K562 (cell line): Measurements from ENCODE around the gene MRPL48. TPM values are rescaled to one million over a fixed set of nuclear protein-coding genes. Genes with fewer than 3 reads are reported as not detected.

ENCODE experiments used
- ATAC-seq: fragments of 200-7000 bp; cut with Tn5 transposase; 3 replicates; pipeline ENCODE4 v1.9.1; 2020; ENCODE audit warnings: moderate library complexity
- BruUV-seq: library from RNA; stranded (reverse); fragments of 400-500 nt; replicated peaks from 2 replicates; lab custom pipeline; 2021; lab: Mats Ljungman, UMichigan
- CTCF ChIA-PET: fragments of 300-600 bp; formaldehyde crosslinking; extraction: SDS; loops from one replicate; lab custom pipeline; 2021; ENCODE audit warnings: low intra/inter-chr PET ratio; lab: Yijun Ruan, JAX
- POLR2A ChIA-PET: fragments of 300-600, 350-650 bp; sonication (Branson Sonifier 250); formaldehyde crosslinking; extraction: SDS; loops from one replicate; lab custom pipeline; 2021; ENCODE audit warnings: antibody characterized with exemption, inconsistent platforms; lab: Yijun Ruan, JAX
- DNase-seq, 4 experiments: peaks; one replicate each; pipeline versions ENCODE4 v3.0.0 to v3.0.0-alpha.2; 2011 to 2018; ENCODE audit warnings: low spot score in 3 of 4, mixed read lengths in 3 of 4; ENCODE audit errors: extremely low read depth in 1 of 4
- FAIRE-seq: peaks from 2 replicates; lab custom pipeline; 2011; peaks lifted over from hg19 to GRCh38; lab: Jason Lieb, UNC
- H2AFZ ChIP-seq: 2 replicates; pipeline ENCODE4 v1.6.0; 2011; ENCODE audit warnings: low read depth, low read length, control low read depth, inconsistent platforms
- H3K27ac ChIP-seq: fragments of 200-600 bp; 3 replicates; pipeline ENCODE4 v1.8.0; 2011; ENCODE audit warnings: low read depth, mild to moderate bottlenecking, control low read depth, inconsistent platforms, low read length, moderate library complexity, mixed read lengths; ENCODE audit errors: extremely low read depth
- H3K27me3 ChIP-seq, 2 experiments: fragments of 300-600 bp in 1 of 2; 2 replicates in 1 of 2; 3 replicates in 1 of 2; pipeline versions ENCODE4 v1.6.0 to v1.8.0; 2011; ENCODE audit warnings: inconsistent platforms in 2 of 2, low read length in 2 of 2, mild to moderate bottlenecking in 1 of 2, mixed read lengths in 1 of 2, moderate library complexity in 1 of 2; ENCODE audit not compliant: control insufficient read depth in 2 of 2, insufficient read depth in 2 of 2
- H3K36me3 ChIP-seq: fragments of 300-600 bp; 3 replicates; pipeline ENCODE4 v1.8.0; 2011; ENCODE audit warnings: mild to moderate bottlenecking, low read length, inconsistent platforms; ENCODE audit not compliant: control insufficient read depth, insufficient read depth
- H3K4me1 ChIP-seq, 2 experiments: fragments of 200-600 bp in 1 of 2; replicated peaks in 1 of 2; 2 replicates in 1 of 2; 3 replicates in 1 of 2; pipeline versions ENCODE4 v1.5.1 to v1.8.0; 2011; ENCODE audit warnings: inconsistent platforms in 2 of 2, low read length in 2 of 2, mild to moderate bottlenecking in 1 of 2, mixed read lengths in 1 of 2, moderate library complexity in 1 of 2; ENCODE audit not compliant: control insufficient read depth in 2 of 2, insufficient read depth in 2 of 2
- H3K4me2 ChIP-seq: 2 replicates; pipeline ENCODE4 v1.6.1; 2011; ENCODE audit warnings: low read length, control low read depth, inconsistent platforms, mixed read lengths; ENCODE audit not compliant: insufficient read depth
- H3K4me3 ChIP-seq: fragments of 200-600 bp; sonication (generic), shearing (Covaris generic); 2 replicates; pipeline ENCODE4 v1.5.1; 2016; ENCODE audit warnings: control low read depth, inconsistent platforms
- H3K79me2 ChIP-seq: fragments of 200-600 bp; 3 replicates; pipeline ENCODE4 v1.8.0; 2011; ENCODE audit warnings: low read length, inconsistent platforms; ENCODE audit not compliant: control insufficient read depth, insufficient read depth
- H3K9ac ChIP-seq, 2 experiments: 2 replicates each; pipeline versions ENCODE4 v1.6.0 to v1.6.1; 2011; ENCODE audit warnings: low read depth in 2 of 2, low read length in 2 of 2, control low read depth in 1 of 2, inconsistent platforms in 1 of 2, mild to moderate bottlenecking in 1 of 2, mixed read lengths in 1 of 2; ENCODE audit not compliant: insufficient read depth in 1 of 2
- H3K9me1 ChIP-seq: one replicate; pipeline ENCODE4 v1.6.0; 2011; ENCODE audit warnings: inconsistent platforms, mild to moderate bottlenecking, low read length, moderate library complexity; ENCODE audit not compliant: control insufficient read depth, insufficient read depth
- H3K9me3 ChIP-seq: replicated peaks from 2 replicates; pipeline ENCODE4 v1.5.1; 2011; ENCODE audit warnings: low read depth, low read length, inconsistent platforms; ENCODE audit not compliant: control insufficient read depth, insufficient read depth
- H4K20me1 ChIP-seq: replicated peaks from 2 replicates; pipeline ENCODE4 v1.6.1; 2011; ENCODE audit warnings: low read length, inconsistent platforms, mixed read lengths; ENCODE audit not compliant: control insufficient read depth, insufficient read depth
- BCOR ChIP-seq: fragments of 450-650 bp; IDR thresholded peaks from 2 replicates; pipeline ENCODE4 v1.6.1; 2016
- EP300 ChIP-seq: IDR thresholded peaks from 2 replicates; pipeline ENCODE4 v1.6.1; 2012; ENCODE audit warnings: low read length, improper control_type of control experiment
- EP400 ChIP-seq: fragments of 450-650 bp; IDR thresholded peaks from 2 replicates; pipeline ENCODE4 v1.6.1; 2017; ENCODE audit warnings: antibody characterized with exemption, mild to moderate bottlenecking, moderate library complexity
- MTF1 ChIP-seq: fragments of 250-450 bp; sonication (Bioruptor Pico); IDR thresholded peaks from 2 replicates; pipeline ENCODE4 v1.9.0; 2021; ENCODE audit warnings: moderate library complexity, mild to moderate bottlenecking, inconsistent platforms, borderline replicate concordance
- NCOA1 ChIP-seq: fragments of 450-650 bp; IDR thresholded peaks from 2 replicates; pipeline ENCODE4 v1.6.1; 2016; ENCODE audit warnings: low read depth
- POU5F1 ChIP-seq: fragments of 150-350 bp; IDR thresholded peaks from 2 replicates; pipeline ENCODE4 v1.6.1; 2014; ENCODE audit warnings: borderline replicate concordance, low read length, low read depth, mild to moderate bottlenecking; ENCODE audit not compliant: partially characterized antibody
- SIRT6 ChIP-seq: IDR thresholded peaks from one replicate; pipeline ENCODE4 v1.6.1; 2012; ENCODE audit warnings: low read depth, mild to moderate bottlenecking, control low read depth, inconsistent platforms, low read length, moderate library complexity
- TCF15 ChIP-seq: fragments of 250-450 bp; sonication (Bioruptor Pico); IDR thresholded peaks from 2 replicates; pipeline ENCODE4 v1.8.0; 2022; ENCODE audit warnings: moderate library complexity, mild to moderate bottlenecking, inconsistent platforms
- ZNF146 ChIP-seq: IDR thresholded peaks from one replicate; pipeline ENCODE4 v1.6.1; 2018; ENCODE audit warnings: missing compliant biosample characterization; ENCODE audit not compliant: unreplicated experiment
- ZNF197 ChIP-seq: fragments of 200-800 bp; sonication (Bioruptor generic); IDR thresholded peaks from 2 replicates; pipeline ENCODE4 v1.6.1; 2016; ENCODE audit warnings: low read depth, missing genetic modification characterization, missing compliant biosample characterization
- ZNF395 ChIP-seq: fragments of 200-800 bp; sonication (Bioruptor generic); IDR thresholded peaks from 2 replicates; pipeline ENCODE4 v1.6.1; 2017; ENCODE audit warnings: missing genetic modification characterization, missing compliant biosample characterization
- WGBS: fragments of 100-300 bp; shearing (Covaris generic); methylation state at CpG from one replicate; pipeline ENCODE4 v1.1.6; 2016; ENCODE audit warnings: low coverage, mixed read lengths; ENCODE audit not compliant: insufficient coverage; ENCODE audit errors: missing lambda C conversion rate; 5-methylcytosine and 5-hydroxymethylcytosine counted together
- in situ Hi-C: fragments of 300-500 bp; cut with MboI; formaldehyde crosslinking; loops from 4 replicates; pipeline ENCODE4 v1.15.0; 2018; ENCODE audit warnings: inconsistent platforms, mixed read lengths
- intact Hi-C: fragments of 100-400 bp; cut with micrococcal nuclease; formaldehyde crosslinking; loops from 2 replicates; pipeline ENCODE4 v1.14.2; 2022
- polyA plus RNA-seq, 8 experiments: library from polyadenylated mRNA; depleted of rRNA in 4 of 8; stranded (reverse) in 5 of 8; unstranded in 3 of 8; fragments of >200 nt; fragmentation: Nextera tagmentation in 2 of 8; fragmentation: Illumina TruSeq in 1 of 8; extraction: Ambion mirVana in 2 of 8; extraction: Trizol in 1 of 8; gene quantifications; 2 replicates each; pipeline versions ENCODE4 v1.2.1 to v1.2.3, GENCODE V29; 2011 to 2014; ENCODE audit warnings: inconsistent platforms in 1 of 8, missing spikeins in 1 of 8
- total RNA-seq, 7 experiments: library from RNA; depleted of rRNA in 6 of 7; stranded (reverse); fragments of >200 nt in 6 of 7; fragmentation: Illumina TruSeq in 2 of 7; extraction: Trizol in 2 of 7; gene quantifications; 2 replicates each; pipeline versions ENCODE4 v1.2.1 to v1.2.3, GENCODE V29; 2011 to 2021; ENCODE audit warnings: low replicate concordance in 1 of 7

The MRPL48 gene
- total and polyA plus RNA-seq, 9 of the 15 experiments (the other 6 are each of a cell fraction or from before 2014, with no cell fraction given), result 66.0 to 237 (median 104) TPM

GRCh38 chr11:73748300-73748699, 39.4 kb upstream of the MRPL48 start:
- Histone ChIP-seq H4K20me1 (peaks cover 17% of the 10 kb centered on the region), H3K4me1 (peaks cover 2 to 3% of the 10 kb centered on the region in 2 experiments; a peak in 1 of 5 replicates), H3K9me1 (no peaks in the 10 kb centered on the region), H3K4me2 (no peak overlapping the region), H2AFZ (no peak overlapping the region), H3K4me3 (no peak overlapping the region), H3K27me3 (no peaks in the 10 kb centered on the region), H3K79me2 (peaks cover 78% of the 10 kb centered on the region), H3K27ac (no peak overlapping the region), H3K9ac (no peak overlapping the region)
- ATAC-seq (no peak), DNase-seq (no peak), FAIRE-seq (no peak)
- in situ Hi-C loops, result no loop called here
- WGBS, result 91% methylated on average over 5 of the region's 5 CpGs
- CTCF ChIA-PET, result no interaction called here
- POLR2A ChIA-PET, result interaction anchor here (0.9 to 2.1 kb wide), 4 partner anchors 8 to 37 kb away, joined by 3 to 9 read pairs (median 3); partner anchors contain the start of gene RAB6A
- intact Hi-C loops, result no loop called here
- TF ChIP-seq ZNF197 (no peak), EP400 (no peak), BCOR (no peak), NCOA1 (no peak), EP300 (no peak), POU5F1 (no peak), MTF1 (CRISPR knock-in tag) (no peak)
- TF ChIP-seq, all 486 proteins: peak for 0
- no peaks in the 10 kb centered on the region; the same call in 2 of the 3 replicates for H3K36me3 ChIP-seq
- H3K9me3 ChIP-seq, result no peaks in the 10 kb centered on the region
- no TSS peak for BruUV-seq

GRCh38 chr11:73749118-73749517, 38.6 kb upstream of the MRPL48 start:
- TF ChIP-seq ZNF395 (CRISPR knock-in tag) (no peak), SIRT6 (no peak), TCF15 (CRISPR knock-in tag) (no peak), ZNF146 (CRISPR knock-in tag) (peak; percentile 46)
- in situ Hi-C loops, result no loop called here

More at GRCh38 chr11:73749118-73749517, 38.6 kb upstream of the MRPL48 start:
- H3K9ac ChIP-seq, result no peak overlapping the region
- H2AFZ ChIP-seq, result no peak overlapping the region
- ATAC-seq (no peak), DNase-seq (no peak), FAIRE-seq (no peak)
- ChIA-PET CTCF (no interaction called here), POLR2A (interaction anchor here (0.8 to 2.1 kb wide), 5 partner anchors 9 to 30 kb away, joined by 3 to 9 read pairs (median 3); partner anchors contain the start of gene RAB6A)
- BruUV-seq, result no TSS peak
- H3K27ac ChIP-seq, result no peak overlapping the region
- no peaks in the 10 kb centered on the region; the same call in 2 of the 3 replicates for H3K36me3 ChIP-seq
- no peaks in the 10 kb centered on the region for H3K9me1 ChIP-seq
- H3K9me3 ChIP-seq, result no peaks in the 10 kb centered on the region
- peaks cover 74% of the 10 kb centered on the region for H3K79me2 ChIP-seq
- H4K20me1 ChIP-seq, result peaks cover 13% of the 10 kb centered on the region
- intact Hi-C loops, result no loop called here
- no peak overlapping the region for H3K4me3 ChIP-seq
- no peak overlapping the region for H3K4me2 ChIP-seq
- no peaks in the 10 kb centered on the region for H3K27me3 ChIP-seq
- WGBS, result 91% methylated on average over 7 of the region's 7 CpGs
- H3K4me1 ChIP-seq, result peaks cover 2 to 3% of the 10 kb centered on the region in 2 experiments; a peak in 1 of 5 replicates
